Epithelial cell of prostate (primary cell): ENCODE data around the gene SOX2.

Experiments
- DNase-seq: peaks from one replicate; pipeline ENCODE4 v3.0.0-alpha.2; 2011; ENCODE audit warnings: low read depth, low spot score
- H3K27ac ChIP-seq: fragments of 450-650 bp; 2 replicates; pipeline ENCODE4 v1.5.1; 2017; ENCODE audit warnings: mild to moderate bottlenecking

SOX2 gene

GRCh38 chr3:181711325-181712135 is at the start of gene SOX2:
TSS of gene SOX2 (plus strand) at chr3:181711925. CDS start at chr3:181712361, 436 bp downstream.
- DNase-seq, result peak; percentile 59
- H3K27ac ChIP-seq, result peak within 1 kb of the TSS; percentile 72

DNA sequence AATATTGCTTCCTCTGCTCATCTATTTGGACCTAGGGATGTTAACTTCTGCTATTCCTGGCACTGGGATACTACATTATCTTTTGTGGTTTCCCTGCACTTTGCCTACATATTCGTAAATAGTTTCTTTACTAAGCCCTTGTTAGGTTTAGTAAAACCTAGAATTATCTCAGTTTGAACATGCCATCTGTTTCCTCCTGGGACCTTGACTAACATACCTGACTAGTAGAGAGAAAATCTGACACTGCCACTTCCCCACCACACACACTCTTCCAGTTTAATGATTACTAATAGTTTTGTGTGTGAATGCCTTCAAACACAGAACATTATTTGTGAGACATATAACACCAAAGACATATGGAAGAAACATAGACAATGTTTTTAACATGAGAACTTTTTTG is 28.2 kb upstream of the SOX2 start:
- no peak for DNase-seq
- no peak overlapping the region for H3K27ac ChIP-seq

- no peak overlapping the region for H3K27ac ChIP-seq
- no peak for DNase-seq
These were observed 24.5 kb upstream of the SOX2 start for GRCh38 chr3:181687190-181687589.

GRCh38 chr3:181687731-181688130 is 24.0 kb upstream of the SOX2 start:
- no peak for DNase-seq
- no peak overlapping the region for H3K27ac ChIP-seq

DNA sequence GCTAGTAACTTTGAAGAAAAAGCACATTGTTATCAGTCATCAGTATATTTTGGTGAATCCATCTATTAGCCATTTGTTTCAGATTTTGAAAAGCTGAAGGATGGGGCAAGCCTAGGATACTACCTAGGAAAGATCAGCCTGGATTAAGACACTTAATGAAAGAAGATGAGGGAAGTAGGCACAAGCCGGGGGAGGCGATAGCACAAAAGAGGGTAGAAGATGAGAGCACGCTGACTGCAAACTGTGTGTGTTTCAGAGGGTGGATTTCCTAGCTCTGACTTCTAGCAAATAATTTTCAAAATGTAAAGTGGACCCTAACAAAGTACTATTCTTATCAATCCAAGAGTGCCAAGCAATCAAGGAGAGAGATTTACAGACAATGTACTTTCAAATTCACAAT is 22.2 kb upstream of the SOX2 start:
- no peak for DNase-seq

GRCh38 chr3:181690769-181691168 is 21.0 kb upstream of the SOX2 start:
- no peak overlapping the region for H3K27ac ChIP-seq
- DNase-seq, result no peak

More for the DNA sequence above, 22.2 kb upstream of the SOX2 start:
- no peak overlapping the region for H3K27ac ChIP-seq

GRCh38 chr3:181691901-181692300 is 19.8 kb upstream of the SOX2 start:
- no peak overlapping the region for H3K27ac ChIP-seq
- no peak for DNase-seq

DNA sequence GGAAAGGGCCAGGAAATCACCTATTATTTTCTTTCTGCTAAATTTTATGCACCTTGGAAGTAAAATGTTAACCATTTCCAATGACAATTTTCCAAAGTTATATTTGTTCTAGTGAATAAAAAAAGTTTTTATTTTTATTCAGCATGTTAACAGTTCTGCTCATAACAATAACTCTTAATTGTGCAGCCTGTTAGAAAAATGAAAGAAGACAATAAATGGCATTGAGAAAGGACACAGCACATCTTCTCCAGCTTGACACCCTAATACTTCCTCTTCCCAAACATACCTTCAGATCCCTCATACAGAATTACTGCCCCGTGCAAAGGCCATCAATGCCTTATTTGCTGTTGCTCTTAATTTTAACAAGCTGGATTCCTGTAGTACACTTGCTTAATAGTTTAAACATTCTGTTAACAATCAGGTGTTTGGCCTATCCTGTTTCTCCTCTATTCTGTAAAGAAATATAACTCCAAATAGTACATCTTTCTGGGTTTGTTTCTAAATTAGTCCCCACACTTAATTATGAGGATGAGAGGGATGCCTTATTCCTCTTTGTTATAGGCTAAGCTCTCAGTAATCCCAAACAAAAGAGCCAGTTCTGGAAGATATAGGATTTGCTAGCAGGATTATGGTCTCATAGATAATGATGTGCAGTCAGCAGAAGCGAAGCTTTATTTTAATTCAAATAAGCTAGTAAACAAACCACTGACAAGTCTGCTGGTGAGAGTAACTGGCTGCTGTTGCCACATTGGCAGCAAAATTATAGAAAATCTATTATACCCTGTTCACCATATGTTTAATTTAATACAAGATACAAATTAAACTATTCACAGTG is 19.2 kb upstream of the SOX2 start:
- no peak for DNase-seq
- no peak overlapping the region for H3K27ac ChIP-seq

GRCh38 chr3:181693280-181693679 is 18.4 kb upstream of the SOX2 start:
- no peak for DNase-seq
- no peak overlapping the region for H3K27ac ChIP-seq

DNA sequence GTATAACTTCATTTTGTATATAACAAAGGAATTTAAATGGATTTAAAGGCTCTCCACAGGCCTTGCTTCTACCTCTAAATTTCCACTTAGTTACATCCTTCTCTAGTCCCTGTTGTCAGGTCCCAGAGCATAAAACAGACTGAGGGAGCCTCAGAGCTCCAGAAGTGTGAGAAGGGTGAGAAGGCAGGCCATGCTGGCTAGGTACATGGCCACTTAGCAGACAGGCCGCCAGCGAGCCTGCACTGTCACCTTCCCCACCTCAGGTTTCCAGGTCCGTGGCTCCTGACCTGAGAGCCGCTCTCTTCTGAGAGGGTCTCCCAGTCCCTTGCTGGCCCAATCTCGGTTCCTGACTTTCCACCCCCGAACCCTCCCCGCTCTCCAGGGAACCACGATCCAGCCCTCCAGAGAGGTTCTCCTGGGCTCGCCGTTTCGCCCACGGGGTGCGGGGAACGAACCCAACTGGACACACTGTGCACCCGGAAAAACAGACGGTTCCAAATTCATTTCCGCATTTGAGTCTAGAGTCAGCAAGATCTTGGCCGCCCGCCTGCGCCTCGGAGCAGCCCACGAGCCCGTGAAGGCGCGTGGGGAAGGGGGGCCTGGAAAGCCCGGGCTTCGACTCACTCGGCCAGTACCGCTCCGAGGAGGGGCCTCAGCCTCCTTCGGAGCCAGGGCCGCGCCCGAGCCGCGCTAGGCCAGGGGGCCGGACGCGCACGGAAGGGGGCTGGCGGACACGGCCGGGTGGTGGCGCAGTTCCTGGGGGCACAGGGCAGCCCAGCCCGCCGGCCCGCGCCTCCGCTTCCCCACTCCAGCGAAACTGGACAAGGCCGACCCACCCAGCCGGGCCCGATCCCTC is 16.7 kb upstream of the SOX2 start:
- no peak overlapping the region for H3K27ac ChIP-seq
- no peak for DNase-seq

GRCh38 chr3:181695661-181696491 is 15.8 kb upstream of the SOX2 start:
- no peak overlapping the region for H3K27ac ChIP-seq
- no peak for DNase-seq

- DNase-seq, result no peak
- H3K27ac ChIP-seq, result no peak overlapping the region
These were observed 15.0 kb upstream of the SOX2 start for GRCh38 chr3:181696626-181697230.

DNA sequence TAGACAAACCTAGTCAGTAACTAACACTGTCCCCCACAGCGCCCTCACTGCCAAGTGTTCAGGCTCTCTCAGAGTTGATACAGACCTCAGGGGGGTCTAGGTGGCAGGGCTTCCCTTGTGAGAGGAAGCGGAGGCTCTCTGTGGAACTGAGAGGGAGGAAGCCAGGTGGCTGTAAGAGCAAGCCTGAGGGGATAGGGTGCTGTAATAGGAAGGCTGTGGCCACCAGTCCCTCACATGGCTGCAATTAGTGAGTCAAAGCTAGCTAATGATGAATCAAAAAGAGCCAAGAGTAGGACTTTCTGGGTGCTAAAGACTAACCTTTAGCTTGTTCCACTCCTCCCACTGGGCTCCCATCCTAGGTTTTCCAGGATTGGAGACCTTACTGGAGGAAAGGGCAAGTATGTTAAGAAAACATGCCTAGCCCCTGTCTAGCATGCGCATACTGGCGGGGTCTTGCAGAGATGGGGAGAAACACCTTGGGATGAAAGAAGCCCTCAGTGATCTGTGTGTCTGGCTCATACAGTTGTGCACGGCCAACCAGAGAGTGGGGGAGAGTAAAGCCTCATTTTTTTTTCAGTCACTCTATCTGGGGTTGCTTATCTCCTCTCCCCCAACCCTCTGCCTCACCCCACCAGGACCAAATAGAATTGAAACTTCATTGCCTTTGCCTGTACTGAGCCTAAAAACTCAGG is 13.3 kb upstream of the SOX2 start:
- no peak for DNase-seq
- no peak overlapping the region for H3K27ac ChIP-seq

- peak overlapping the region; percentile 36 for H3K27ac ChIP-seq
- DNase-seq, result no peak
These were observed 12.4 kb upstream of the SOX2 start for GRCh38 chr3:181699171-181699903.

GRCh38 chr3:181700168-181701087 is 11.3 kb upstream of the SOX2 start:
- DNase-seq, result no peak
- peak overlapping the region; percentile 36 for H3K27ac ChIP-seq

DNA sequence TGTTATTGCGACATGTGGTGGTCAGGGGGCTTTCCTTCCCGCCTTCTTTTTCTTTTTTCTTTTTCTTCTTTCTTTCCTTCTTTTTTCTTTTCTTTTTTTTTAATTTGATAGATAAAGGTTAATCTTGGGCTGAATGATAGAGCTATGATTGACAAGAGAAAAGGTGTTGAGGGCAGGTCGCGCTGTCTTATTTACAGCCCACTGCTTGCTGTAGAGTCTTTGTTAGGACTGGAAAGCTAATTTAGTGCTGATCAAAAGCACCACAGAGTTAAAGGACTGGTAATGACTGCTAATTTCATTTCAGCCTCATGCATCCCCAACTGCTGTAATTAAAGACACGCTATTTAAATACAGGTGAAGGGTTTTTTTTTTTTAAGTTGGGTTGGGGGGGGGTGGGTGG is 10.6 kb upstream of the SOX2 start:
- no peak for DNase-seq
- H3K27ac ChIP-seq, result peak overlapping the region; percentile 36
